Measurements from ENCODE around the gene POU2F1. TPM values are rescaled to one million over a fixed set of nuclear protein-coding genes. Genes with fewer than 3 reads are reported as not detected.

Gene POU2F1
- total RNA-seq, 1 experiment from 2014 or later, result 25.3 TPM

- peaks cover 3% of the 10 kb centered on the region for H3K9me3 Mint-ChIP-seq (ENCODE audit: low read depth, unreplicated experiment)
- H3K4me3 Mint-ChIP-seq (ENCODE audit: low read depth, unreplicated experiment), result no peak overlapping the region
- intact Hi-C loops (cut with micrococcal nuclease; ENCODE audit: unreplicated experiment), result no loop called here
- no peak for DNase-seq
- H3K27ac Mint-ChIP-seq (ENCODE audit: unreplicated experiment), result no peak overlapping the region
- peaks cover 4% of the 10 kb centered on the region for H3K27me3 Mint-ChIP-seq (ENCODE audit: unreplicated experiment)
- CTCF ChIA-PET, result no interaction called here
- no TSS peak for BruUV-seq (replicated peaks)
- no peaks in the 10 kb centered on the region for H3K4me1 Mint-ChIP-seq (ENCODE audit: low read depth, unreplicated experiment)
- H3K36me3 Mint-ChIP-seq (ENCODE audit: insufficient read depth, unreplicated experiment), result no peaks in the 10 kb centered on the region
- no peak for TF ChIP-seq CTCF (IDR thresholded peaks at IDR 0.05; ENCODE audit: unreplicated experiment)
Measured at GRCh38 chr1:167185974-167186657, 34.6 kb upstream of the POU2F1 start.

GRCh38 chr1:167186771-167187170 lies 33.9 kb upstream of the POU2F1 start:
- CTCF ChIA-PET, result no interaction called here
- Mint-ChIP-seq H3K27ac (ENCODE audit: unreplicated experiment) (no peak overlapping the region), H3K4me1 (ENCODE audit: low read depth, unreplicated experiment) (no peaks in the 10 kb centered on the region), H3K4me3 (ENCODE audit: low read depth, unreplicated experiment) (no peak overlapping the region), H3K9me3 (ENCODE audit: low read depth, unreplicated experiment) (peaks cover 3% of the 10 kb centered on the region), H3K27me3 (ENCODE audit: unreplicated experiment) (no peaks in the 10 kb centered on the region), H3K36me3 (ENCODE audit: insufficient read depth, unreplicated experiment) (no peaks in the 10 kb centered on the region)
- DNase-seq, result no peak
- TF ChIP-seq CTCF (IDR thresholded peaks at IDR 0.05; ENCODE audit: unreplicated experiment), result no peak
- intact Hi-C loops (cut with micrococcal nuclease; ENCODE audit: unreplicated experiment), result no loop called here
- BruUV-seq (replicated peaks), result no TSS peak

GRCh38 chr1:167190747-167191237 lies 29.9 kb upstream of the POU2F1 start:
- Mint-ChIP-seq H3K27ac (ENCODE audit: unreplicated experiment) (no peak overlapping the region), H3K36me3 (ENCODE audit: insufficient read depth, unreplicated experiment) (no peaks in the 10 kb centered on the region), H3K9me3 (ENCODE audit: low read depth, unreplicated experiment) (peaks cover 3% of the 10 kb centered on the region), H3K4me3 (ENCODE audit: low read depth, unreplicated experiment) (no peak overlapping the region), H3K4me1 (ENCODE audit: low read depth, unreplicated experiment) (no peaks in the 10 kb centered on the region), H3K27me3 (ENCODE audit: unreplicated experiment) (no peaks in the 10 kb centered on the region)
- no peak for TF ChIP-seq CTCF (IDR thresholded peaks at IDR 0.05; ENCODE audit: unreplicated experiment)
- BruUV-seq (replicated peaks), result no TSS peak
- DNase-seq, result no peak
- CTCF ChIA-PET, result no interaction called here
- intact Hi-C loops (cut with micrococcal nuclease; ENCODE audit: unreplicated experiment), result no loop called here

GRCh38 chr1:167191958-167192357 lies 28.7 kb upstream of the POU2F1 start:
- Mint-ChIP-seq H3K36me3 (ENCODE audit: insufficient read depth, unreplicated experiment) (no peaks in the 10 kb centered on the region), H3K4me1 (ENCODE audit: low read depth, unreplicated experiment) (no peaks in the 10 kb centered on the region), H3K27me3 (ENCODE audit: unreplicated experiment) (no peaks in the 10 kb centered on the region), H3K9me3 (ENCODE audit: low read depth, unreplicated experiment) (peaks cover 3% of the 10 kb centered on the region), H3K4me3 (ENCODE audit: low read depth, unreplicated experiment) (no peak overlapping the region), H3K27ac (ENCODE audit: unreplicated experiment) (no peak overlapping the region)
- CTCF ChIA-PET, result no interaction called here
- intact Hi-C loops (cut with micrococcal nuclease; ENCODE audit: unreplicated experiment), result no loop called here
- no TSS peak for BruUV-seq (replicated peaks)
- no peak for TF ChIP-seq CTCF (IDR thresholded peaks at IDR 0.05; ENCODE audit: unreplicated experiment)
- no peak for DNase-seq
